Measurements from ENCODE around the gene ZFP36.

The ZFP36 gene

DNA sequence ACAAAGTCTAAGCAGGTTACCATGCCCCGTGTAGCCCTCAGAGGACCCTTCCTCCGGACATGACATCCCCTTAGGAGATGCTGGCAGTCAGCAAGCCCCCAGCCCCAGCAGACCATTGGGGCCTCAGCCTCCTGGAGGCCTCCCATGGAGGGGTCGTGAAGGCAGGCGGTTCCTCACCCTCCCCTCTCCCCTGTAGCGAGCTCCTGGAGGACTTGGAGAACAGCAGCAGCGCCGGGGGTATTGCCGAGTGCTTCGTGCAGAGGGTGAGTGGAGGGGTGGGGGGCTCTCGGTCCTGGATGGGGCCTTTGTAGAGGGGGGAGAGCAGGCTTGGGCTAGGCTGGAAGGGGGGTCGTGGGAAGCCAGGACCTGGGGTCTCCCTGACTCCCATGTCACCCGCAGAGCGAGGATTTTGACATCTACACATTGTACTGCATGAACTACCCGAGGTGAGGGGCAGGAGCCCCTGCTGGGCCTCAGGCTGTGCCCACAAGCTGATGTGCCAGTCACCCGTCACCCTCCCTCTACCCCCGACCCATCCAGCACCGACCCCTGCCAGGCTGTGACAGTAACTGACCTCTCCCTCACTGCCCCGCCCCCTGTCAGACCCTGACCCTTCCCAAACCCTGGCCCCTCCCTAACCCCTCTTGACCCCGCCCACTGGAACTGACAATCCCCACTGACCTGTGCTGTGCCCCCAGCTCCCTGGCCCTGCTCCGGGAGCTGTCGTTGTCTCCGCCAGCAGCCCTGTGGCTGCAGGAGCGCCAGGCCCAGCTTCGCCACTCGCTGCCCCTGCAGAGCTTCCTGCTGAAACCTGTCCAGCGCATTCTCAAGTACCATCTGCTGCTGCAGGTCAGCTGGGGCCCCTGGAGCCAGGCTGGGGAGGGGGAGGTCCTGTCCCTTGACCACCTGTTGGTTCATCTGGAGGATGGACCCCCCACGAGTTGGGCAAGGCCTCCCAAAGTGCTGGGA, 9.8 kb downstream of the ZFP36 start:
- TF ChIP-seq, protein P1, sequence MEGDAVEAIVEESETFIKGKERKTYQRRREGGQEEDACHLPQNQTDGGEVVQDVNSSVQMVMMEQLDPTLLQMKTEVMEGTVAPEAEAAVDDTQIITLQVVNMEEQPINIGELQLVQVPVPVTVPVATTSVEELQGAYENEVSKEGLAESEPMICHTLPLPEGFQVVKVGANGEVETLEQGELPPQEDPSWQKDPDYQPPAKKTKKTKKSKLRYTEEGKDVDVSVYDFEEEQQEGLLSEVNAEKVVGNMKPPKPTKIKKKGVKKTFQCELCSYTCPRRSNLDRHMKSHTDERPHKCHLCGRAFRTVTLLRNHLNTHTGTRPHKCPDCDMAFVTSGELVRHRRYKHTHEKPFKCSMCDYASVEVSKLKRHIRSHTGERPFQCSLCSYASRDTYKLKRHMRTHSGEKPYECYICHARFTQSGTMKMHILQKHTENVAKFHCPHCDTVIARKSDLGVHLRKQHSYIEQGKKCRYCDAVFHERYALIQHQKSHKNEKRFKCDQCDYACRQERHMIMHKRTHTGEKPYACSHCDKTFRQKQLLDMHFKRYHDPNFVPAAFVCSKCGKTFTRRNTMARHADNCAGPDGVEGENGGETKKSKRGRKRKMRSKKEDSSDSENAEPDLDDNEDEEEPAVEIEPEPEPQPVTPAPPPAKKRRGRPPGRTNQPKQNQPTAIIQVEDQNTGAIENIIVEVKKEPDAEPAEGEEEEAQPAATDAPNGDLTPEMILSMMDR (IDR thresholded peaks at IDR 0.05; ENCODE audit: control insufficient read depth, extremely low read depth, insufficient read depth) = no peak
- no peak for DNase-seq (ENCODE audit: low read depth)
- no peak overlapping the region for H3K4me3 ChIP-seq (ENCODE audit: low read depth, low read length)

DNA sequence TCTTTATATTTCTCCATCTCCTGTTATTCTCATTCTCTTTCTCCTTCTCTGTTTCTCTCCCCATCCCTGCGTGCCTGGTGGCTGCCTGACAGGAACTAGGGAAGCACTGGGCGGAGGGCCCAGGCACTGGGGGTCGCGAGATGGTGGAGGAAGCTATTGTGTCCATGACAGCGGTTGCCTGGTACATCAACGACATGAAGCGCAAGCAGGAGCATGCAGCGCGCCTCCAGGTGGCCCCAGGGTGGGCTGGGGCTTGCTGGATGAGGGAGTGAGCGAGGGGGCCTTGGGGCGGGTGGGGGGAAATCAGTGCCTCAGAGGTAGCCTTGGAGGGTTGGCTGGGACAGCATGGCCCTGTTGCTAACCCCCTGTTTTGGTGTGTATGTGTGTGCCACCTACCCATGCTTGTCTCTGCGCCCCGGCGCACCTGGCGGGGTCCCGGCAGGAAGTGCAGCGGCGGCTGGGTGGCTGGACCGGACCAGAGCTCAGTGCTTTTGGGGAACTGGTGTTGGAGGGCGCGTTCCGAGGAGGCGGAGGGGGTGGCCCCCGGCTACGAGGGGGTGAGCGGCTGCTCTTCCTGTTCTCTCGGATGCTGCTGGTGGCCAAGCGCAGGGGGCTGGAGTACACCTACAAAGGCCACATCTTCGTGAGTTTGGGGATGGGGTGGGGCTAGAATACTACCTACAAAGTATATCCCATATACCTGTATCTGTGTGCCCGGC, 11.0 kb downstream of the ZFP36 start:
- TF ChIP-seq, protein P1 (IDR thresholded peaks at IDR 0.05; ENCODE audit: control insufficient read depth, extremely low read depth, insufficient read depth) = no peak
- DNase-seq (ENCODE audit: low read depth) = no peak
- no peak overlapping the region for H3K4me3 ChIP-seq (ENCODE audit: low read depth, low read length)

DNA sequence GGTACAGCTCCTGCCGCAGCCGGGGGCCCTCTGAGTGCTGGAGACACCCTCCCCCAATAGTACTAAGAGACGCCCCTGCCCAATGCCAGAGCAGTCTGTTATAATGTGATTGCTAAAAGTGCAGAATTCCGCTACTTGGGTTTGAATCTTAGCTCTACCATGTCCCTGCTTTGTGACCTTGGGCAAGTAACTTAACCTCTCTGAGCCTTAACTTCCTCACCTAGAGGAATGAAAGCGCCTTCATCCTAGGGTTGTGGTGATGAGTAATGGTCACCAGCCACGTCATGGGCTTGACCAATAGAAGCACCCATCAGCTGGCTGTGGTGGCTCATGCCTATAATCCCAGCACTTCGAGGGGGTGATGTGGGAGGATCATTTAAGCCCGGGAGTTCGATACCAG, 12.4 kb downstream of the ZFP36 start:
- no peak for DNase-seq (ENCODE audit: low read depth)
- TF ChIP-seq, protein P1 (IDR thresholded peaks at IDR 0.05; ENCODE audit: control insufficient read depth, extremely low read depth, insufficient read depth) = no peak
- H3K4me3 ChIP-seq (ENCODE audit: low read depth, low read length) = no peak overlapping the region

DNA sequence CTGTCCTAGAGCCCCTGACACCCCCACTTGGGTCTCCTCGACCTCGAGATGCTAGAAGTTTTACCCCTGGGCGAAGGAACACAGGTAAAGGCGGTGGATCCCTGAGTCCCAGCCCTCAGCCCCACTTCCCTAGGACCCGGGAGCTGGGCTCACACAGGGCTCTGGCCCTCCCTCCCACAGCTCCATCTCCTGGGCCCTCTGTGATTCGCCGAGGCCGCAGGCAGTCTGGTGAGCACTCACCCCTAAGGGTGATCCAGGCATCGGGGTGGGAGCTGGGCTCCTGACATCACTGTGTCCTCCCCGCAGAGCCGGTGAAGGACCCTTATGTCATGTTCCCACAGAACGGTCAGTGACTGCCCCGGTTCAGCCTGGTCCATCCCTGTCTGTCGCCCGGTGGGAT, 14.1 kb downstream of the ZFP36 start:
- no peak overlapping the region for H3K4me3 ChIP-seq (ENCODE audit: low read depth, low read length)
- DNase-seq (ENCODE audit: low read depth) = no peak
- TF ChIP-seq, protein P1 (IDR thresholded peaks at IDR 0.05; ENCODE audit: control insufficient read depth, extremely low read depth, insufficient read depth) = no peak

DNA sequence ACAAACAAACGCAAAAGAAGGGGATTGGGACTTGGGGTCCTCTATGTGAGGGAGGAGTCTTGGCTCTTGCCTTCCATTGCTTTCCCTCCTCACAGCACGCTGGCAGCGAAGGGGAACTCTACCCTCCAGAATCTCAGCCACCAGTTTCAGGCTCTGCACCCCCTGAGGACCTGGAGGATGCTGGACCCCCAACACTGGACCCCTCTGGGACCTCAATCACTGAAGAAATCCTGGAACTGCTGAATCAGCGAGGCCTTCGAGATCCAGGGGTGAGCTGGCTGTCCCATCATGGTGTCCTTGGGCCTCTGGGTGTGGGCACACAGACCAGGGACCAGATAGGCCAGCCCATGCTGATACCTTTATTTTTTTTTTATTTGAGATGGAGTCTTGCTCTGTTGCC, 15.4 kb downstream of the ZFP36 start:
- DNase-seq (ENCODE audit: low read depth) = no peak
- no peak overlapping the region for H3K4me3 ChIP-seq (ENCODE audit: low read depth, low read length)
- TF ChIP-seq, protein P1 (IDR thresholded peaks at IDR 0.05; ENCODE audit: control insufficient read depth, extremely low read depth, insufficient read depth) = no peak

DNA sequence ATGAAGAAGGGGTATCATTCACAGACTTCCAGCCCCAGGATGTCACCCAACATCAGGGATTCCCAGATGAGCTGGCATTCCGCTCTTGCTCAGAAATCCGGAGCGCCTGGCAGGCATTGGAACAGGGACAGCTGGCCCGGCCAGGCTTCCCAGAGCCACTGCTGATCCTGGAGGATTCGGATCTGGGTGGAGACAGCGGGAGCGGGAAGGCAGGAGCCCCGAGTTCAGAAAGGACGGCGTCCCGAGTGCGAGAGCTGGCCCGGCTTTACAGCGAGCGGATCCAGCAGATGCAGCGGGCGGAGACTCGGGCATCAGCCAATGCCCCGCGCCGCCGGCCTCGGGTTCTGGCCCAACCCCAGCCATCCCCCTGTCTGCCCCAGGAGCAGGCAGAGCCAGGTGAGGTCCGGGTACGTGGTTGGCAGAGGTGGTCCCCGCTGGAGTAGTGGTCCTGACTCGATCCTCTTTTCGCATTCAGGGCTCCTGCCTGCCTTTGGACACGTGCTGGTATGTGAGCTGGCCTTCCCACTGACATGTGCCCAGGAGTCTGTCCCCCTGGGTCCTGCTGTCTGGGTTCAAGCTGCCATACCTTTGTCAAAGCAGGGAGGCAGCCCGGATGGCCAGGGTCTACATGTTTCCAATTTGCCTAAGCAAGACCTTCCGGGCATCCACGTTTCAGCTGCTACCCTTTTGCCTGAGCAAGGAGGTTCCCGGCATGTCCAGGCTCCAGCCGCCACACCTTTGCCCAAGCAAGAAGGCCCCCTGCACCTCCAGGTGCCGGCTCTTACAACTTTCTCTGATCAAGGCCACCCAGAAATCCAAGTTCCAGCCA, 16.8 kb downstream of the ZFP36 start:
- DNase-seq (ENCODE audit: low read depth) = no peak
- no peak overlapping the region for H3K4me3 ChIP-seq (ENCODE audit: low read depth, low read length)

More for the DNA sequence above, 16.8 kb downstream of the ZFP36 start:
- TF ChIP-seq, protein P1 (IDR thresholded peaks at IDR 0.05; ENCODE audit: control insufficient read depth, extremely low read depth, insufficient read depth) = no peak

Measured in LNCaP clone FGC (cell line).